ENCODE data around the gene GPC3.

- TF ChIP-seq CTCF (conservative IDR thresholded peaks at IDR 0.05 in 1 of 2, IDR thresholded peaks at IDR 0.05 in 1 of 2; ENCODE audit: extremely low read depth in 1 of 2, insufficient read depth in 1 of 2, low read depth in 1 of 2, low read length in 2 of 2) (no peak), EZH2 (IDR thresholded peaks at IDR 0.05; ENCODE audit: borderline replicate concordance, low read length) (no peak)
These were observed 439.0 kb downstream of the GPC3 start for GRCh38 chrX:133546441-133546840.
